ENCODE data around the gene SNN.

SNN gene

GRCh38 chr16:11696266-11697012 is 28.2 kb downstream of the SNN start:
- TF ChIP-seq, protein P1, sequence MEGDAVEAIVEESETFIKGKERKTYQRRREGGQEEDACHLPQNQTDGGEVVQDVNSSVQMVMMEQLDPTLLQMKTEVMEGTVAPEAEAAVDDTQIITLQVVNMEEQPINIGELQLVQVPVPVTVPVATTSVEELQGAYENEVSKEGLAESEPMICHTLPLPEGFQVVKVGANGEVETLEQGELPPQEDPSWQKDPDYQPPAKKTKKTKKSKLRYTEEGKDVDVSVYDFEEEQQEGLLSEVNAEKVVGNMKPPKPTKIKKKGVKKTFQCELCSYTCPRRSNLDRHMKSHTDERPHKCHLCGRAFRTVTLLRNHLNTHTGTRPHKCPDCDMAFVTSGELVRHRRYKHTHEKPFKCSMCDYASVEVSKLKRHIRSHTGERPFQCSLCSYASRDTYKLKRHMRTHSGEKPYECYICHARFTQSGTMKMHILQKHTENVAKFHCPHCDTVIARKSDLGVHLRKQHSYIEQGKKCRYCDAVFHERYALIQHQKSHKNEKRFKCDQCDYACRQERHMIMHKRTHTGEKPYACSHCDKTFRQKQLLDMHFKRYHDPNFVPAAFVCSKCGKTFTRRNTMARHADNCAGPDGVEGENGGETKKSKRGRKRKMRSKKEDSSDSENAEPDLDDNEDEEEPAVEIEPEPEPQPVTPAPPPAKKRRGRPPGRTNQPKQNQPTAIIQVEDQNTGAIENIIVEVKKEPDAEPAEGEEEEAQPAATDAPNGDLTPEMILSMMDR (IDR thresholded peaks at IDR 0.05; ENCODE audit: insufficient read depth, missing control alignments): no peak
- FAIRE-seq: no peak

DNA sequence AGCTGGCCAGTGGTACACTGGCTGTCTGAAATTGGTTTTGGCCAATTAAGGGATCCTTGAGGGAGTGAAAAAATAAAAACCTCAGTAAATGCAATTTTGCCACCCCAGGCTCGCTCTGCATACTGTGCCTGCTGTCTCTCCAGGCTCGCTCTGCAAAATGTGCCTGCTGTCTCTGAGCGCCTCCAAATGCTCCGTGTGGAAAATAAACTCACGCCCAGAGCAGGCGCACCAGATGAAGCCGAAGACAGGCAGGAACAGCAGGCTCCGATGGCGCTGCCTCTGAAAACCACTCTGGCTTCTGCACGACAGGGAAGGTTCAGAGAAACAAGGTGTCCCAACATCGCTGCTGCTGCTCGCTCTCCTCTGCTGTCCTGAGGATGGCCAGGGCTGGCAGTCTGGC is 29.1 kb downstream of the SNN start:
- TF ChIP-seq, protein P1 (IDR thresholded peaks at IDR 0.05; ENCODE audit: insufficient read depth, missing control alignments): no peak
- no peak for DNase-seq (ENCODE audit: insufficient read length, low spot score)
- no peak for FAIRE-seq

More at GRCh38 chr16:11696266-11697012, 28.2 kb downstream of the SNN start:
- no peak for DNase-seq (ENCODE audit: insufficient read length, low spot score)

GRCh38 chr16:11698271-11698689 is 30.0 kb downstream of the SNN start:
- DNase-seq (ENCODE audit: insufficient read length, low spot score): no peak
- TF ChIP-seq, protein P1 (IDR thresholded peaks at IDR 0.05; ENCODE audit: insufficient read depth, missing control alignments): no peak
- no peak for FAIRE-seq

DNA sequence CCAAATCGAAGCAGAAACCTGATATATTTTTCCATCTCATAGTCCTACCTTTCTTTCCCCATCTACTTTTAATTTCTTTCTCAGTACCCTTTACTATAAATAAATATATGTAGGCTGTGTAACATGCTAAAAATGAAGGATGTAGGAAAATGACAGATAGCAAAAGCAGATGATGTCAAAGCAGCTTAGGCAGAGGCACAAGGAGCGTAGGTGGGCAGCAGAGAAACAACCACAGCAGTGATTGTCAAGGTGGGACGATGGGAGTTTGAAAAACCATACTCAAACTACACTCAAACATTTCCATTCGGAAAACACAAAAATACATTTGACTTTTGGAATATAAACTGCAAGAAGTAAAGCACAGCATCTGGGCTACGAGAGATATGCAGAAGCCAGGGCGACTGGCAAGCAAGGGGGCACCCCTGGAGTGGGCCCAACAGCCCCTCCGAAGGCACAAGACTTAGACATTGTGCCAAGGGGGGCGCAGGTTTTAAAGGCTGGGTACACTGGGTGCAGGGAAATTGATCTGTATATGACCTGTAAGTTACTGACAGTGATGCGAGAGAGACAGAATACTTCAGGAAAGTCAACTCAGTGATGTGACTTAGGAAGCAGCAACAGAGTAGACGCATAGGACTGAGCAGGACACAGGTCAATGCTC is 31.1 kb downstream of the SNN start:
- TF ChIP-seq, protein P1 (IDR thresholded peaks at IDR 0.05; ENCODE audit: insufficient read depth, missing control alignments): no peak
- FAIRE-seq: no peak
- no peak for DNase-seq (ENCODE audit: insufficient read length, low spot score)

GRCh38 chr16:11700264-11701029 is 32.2 kb downstream of the SNN start:
- TF ChIP-seq, protein P1 (IDR thresholded peaks at IDR 0.05; ENCODE audit: insufficient read depth, missing control alignments): no peak
- no peak for FAIRE-seq
- no peak for DNase-seq (ENCODE audit: insufficient read length, low spot score)

- FAIRE-seq: no peak
- TF ChIP-seq, protein P1 (IDR thresholded peaks at IDR 0.05; ENCODE audit: insufficient read depth, missing control alignments): no peak
- DNase-seq (ENCODE audit: insufficient read length, low spot score): no peak
Observed at GRCh38 chr16:11705311-11706025, 37.2 kb downstream of the SNN start.
